ENCODE results near the gene TAOK2. TPM values are rescaled to one million over a fixed set of nuclear protein-coding genes. Genes with fewer than 3 reads are reported as not detected.

TAOK2 gene
- total RNA-seq = 27.4 and 30.8 TPM in 2 replicates

DNA sequence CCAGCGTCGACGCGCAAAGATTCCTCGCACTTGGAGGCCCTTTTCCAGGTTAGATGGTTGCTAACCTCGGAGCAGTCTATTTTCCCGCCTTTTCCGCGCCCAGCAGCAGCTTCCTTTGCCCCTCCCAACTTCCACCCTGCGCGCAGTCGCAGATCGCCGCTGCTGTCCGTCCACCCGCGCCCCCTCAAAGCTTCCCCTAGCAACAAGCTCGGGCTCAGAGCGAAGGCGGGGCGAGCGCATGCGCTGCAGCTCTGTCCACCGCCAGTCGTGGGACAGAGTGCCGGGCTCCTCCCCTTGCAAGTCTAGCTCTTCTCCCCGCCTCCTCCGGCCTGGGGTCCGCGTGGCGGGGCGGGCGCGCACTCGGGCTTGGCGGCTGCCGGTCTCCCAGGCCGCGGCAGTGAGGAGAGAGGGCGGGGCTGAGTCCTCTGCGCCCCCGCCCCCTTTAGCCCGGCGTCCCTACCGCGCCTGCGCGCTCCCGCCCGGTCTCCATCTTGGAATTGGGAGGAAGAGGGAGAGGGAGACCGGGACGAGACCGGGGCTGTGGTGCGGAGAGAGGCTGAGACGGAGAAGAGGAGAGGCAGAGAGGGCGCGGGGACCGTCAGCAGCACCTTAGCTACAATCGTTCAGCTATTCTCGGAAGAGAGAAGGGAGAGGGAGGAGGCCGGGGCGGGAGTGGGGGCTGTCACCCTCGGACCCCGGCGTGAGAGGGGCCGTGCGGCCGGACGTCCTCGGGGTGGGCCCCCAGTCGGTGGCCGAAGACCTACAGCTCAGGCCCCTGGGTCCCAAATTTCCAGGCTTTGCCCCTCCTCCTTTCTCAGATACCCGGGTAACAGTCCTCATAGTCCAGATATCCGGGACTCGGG is at the start of gene TAOK2:
TSS of gene TAOK2 (plus strand) at position 485 of the 863 bp plus-strand sequence. CDS start 3,905 bp downstream, outside the sequence.

DNA sequence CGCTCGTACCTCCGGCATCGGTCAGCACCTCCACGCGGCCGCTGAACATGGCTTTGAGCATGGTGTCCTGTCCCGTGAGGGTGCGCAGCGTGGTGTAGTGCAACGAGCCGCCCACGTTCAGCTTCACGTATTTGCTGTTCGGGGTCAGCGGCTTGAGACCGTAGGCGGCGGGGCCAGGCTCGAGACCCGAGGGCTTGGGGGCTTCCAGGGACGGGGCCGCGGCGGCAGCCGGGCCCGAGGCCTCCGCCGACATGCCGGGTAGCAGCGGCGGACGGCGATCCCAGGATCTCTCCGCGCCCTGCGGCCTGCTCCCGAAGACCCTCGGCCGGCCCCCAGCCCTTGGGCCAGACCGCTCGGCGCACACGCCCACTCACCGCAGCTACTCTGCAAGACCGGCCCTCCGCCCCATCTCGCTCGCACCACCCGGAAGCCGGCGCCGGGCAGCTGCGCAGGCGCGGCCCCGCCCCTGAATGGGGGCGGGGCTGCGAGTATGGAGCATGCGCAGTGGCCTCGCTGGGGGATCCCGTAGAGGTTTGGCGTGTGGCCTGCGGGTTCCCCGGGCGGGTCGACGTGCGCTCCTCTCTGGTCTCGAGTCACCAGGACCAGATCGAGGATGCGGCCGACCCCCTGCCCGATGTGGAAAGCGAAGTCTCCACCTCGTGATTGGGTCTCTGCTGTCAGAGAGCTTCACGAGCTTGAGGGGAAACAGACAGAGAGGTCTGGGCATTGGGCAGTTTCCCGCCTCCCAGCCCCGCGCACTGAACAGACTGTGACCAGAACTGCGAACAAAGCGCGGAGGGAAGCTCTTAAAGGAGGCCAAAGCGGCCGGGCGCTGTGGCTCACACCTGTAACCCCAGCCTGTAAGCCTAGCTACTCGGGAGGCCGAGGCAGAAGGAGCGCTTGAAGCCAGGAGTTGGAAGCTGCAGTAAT is 47.6 kb upstream of the TAOK2 start, which contains the start of gene KCTD13:
TSS of gene KCTD13 (minus strand) at position 446 of the 930 bp plus-strand sequence. CDS start at position 253, 193 bp downstream.

DNA sequence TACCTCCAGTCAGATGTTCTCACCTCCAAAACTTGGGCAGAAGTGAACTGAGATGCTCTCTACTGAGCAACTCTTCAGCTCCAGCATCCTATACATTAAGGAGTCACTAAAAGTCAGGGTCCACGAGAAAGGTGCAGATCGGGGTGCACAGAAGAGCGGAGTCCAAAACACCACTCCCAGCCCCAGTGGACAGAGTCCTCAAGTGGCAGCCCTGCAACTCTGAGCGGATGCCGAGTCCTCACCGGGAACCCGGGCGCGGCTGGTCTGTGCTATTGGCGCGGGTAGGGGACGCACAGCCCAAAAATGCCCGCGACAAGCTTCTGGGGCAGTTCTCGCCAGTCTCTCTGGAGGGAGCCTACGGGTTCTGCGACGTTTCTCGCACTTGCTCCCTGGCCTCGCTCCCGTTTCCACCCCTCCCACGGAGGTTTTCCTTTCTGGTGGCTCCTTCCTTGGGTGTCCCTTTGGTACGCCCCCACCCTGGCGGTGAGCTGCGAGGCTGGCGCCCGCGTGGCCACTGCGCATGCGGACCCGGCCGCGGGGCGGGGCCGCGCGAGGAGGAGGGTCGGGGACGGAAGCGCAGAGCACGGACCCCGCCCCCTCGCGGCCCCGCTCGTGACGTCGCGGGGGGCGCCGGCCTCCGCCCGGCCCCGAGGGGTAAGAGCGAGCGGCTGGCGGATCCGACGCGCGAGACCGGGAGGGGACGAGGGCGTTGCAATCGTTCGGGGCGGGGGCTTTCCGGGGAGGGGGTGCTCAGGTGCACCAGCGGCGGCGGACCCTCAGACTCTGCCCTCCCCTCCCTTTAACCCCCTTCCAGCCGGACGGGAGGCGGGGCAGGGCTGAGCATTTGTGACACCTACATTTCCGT is 12.0 kb upstream of the TAOK2 start, which contains the start of gene TMEM219:
TSS of gene TMEM219 (plus strand) at position 601 of the 865 bp plus-strand sequence. CDS start 1,065 bp downstream, outside the sequence.

GRCh38 chr16:29995324-29995910 is 21.7 kb downstream of the TAOK2 start, which contains the start of gene HIRIP3:
Gene HIRIP3 (minus strand): TSS chr16:29995617. CDS start chr16:29995605, 12 bp downstream.

DNA sequence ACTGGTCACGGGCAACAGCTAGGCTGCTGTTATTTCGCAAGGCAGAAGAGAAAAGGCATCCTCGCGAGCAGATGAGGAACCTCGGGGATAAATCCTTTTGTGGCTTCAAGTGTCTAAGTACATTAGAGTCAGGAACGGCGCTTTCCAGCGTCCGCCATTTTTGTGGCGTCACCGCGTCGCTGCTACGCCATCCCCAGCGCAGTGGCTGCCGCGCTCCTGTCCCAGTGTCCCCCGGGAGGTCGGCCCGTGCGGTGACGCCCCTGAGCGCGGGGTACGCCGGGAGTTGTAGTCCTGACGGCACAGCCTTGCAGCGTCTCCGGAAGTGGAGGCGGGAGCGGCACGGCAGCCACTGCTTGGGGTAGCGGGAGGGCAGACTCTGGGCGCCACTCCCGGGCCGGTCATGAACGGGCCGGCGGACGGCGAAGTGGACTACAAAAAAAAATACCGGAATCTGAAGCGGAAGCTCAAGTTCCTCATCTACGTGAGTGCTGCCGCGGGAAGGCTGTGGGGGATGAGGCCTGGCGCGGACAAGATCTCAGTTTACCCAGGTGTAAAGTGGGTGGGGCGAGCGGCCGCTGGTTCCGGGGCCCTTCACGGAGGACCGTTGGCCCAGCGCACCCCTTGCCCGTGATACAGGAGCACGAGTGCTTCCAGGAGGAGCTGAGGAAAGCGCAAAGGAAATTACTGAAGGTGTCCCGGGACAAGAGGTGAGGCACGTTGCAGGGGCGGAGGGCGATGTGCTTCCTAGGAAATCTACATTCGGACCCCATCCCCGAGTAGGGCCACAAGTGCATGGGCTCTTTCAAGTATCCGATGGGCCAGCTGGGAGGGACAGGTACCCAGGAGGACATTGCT is 22.5 kb downstream of the TAOK2 start, which contains the start of gene INO80E:
TSS of gene INO80E (plus strand) at position 331 of the 855 bp plus-strand sequence. CDS start at position 401, 70 bp downstream.

GRCh38 chr16:30010844-30011713 is 37.4 kb downstream of the TAOK2 start, which contains the start of gene DOC2A:
Gene DOC2A (minus strand): TSS chr16:30011027. CDS start chr16:30010222, 805 bp downstream.

DNA sequence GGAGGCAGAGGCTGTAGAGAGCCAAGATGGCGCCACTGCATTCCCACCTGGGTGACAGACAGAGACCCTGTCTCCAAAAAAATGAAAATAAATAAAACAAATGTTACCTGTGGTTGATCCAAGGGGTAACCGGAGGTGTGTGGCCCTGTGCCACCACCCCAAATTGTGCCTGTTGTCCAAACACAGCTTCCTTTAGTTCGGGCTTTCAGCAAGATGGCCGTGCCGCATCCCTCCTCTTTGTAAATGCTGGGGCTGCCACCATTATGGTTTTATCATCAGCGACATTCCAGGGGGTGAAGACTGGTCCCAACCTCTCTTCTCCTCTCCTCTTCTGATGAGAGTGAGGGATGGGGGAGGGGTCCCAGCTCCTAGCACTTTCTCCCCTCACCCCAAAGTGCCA is 49.2 kb downstream of the TAOK2 start, which contains the start of gene C16orf92:
TSS of gene C16orf92 (plus strand) at position 312 of the 400 bp plus-strand sequence. CDS start 143 bp downstream, outside the sequence.

DNA sequence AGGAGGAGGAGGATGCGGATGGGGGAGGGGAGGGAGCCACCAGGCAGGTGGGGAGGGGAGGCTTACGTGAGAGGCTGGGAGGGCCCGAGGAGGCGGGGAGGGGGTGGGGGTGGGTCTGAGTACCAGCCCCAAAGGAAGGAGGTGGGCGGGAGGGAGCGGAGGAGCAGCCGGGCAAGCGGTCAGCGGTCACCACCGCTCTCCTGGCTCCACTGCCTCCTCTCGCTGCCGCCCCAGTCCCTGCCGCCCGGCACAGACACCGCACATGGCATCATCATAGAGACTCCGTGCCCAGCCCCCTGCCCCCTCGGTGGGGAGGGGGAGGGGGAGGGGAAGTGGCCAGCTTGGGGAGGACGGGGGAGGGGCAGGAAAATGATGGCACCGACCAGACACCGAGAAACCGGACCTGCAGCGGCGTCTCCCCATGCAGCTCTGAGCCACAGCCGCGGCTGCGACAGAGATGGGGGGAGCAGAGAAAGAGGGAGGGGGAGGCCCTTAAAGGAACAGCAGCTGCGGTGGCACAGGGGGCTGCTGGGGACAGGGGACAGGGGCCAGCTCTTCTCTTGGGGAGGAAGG is 57.3 kb downstream of the TAOK2 start, which contains the start of gene TLCD3B:
TSS of gene TLCD3B (minus strand) at position 431 of the 573 bp plus-strand sequence. CDS start 744 bp downstream, outside the sequence.

Other genes with a start within 250 kb of the TAOK2 start
- not detected in 2 replicates for gene C16orf54, start 227.9 kb upstream of the TAOK2 start, total RNA-seq
- not detected in 2 replicates for gene ZG16, start 195.6 kb upstream of the TAOK2 start, total RNA-seq
- 110 and 114 TPM in 2 replicates for gene KIF22, start 183.1 kb upstream of the TAOK2 start, total RNA-seq
- 262 and 274 TPM in 2 replicates for gene MAZ, start 167.3 kb upstream of the TAOK2 start, total RNA-seq
- 0.67 and 0.89 TPM in 2 replicates for gene PRRT2, start 161.7 kb upstream of the TAOK2 start, total RNA-seq
- gene PAGR1, start 157.7 kb upstream of the TAOK2 start, total RNA-seq = 40.0 and 42.4 TPM in 2 replicates
- 311 and 319 TPM in 2 replicates for gene MVP, start 153.4 kb upstream of the TAOK2 start, total RNA-seq
- 80.6 and 87.8 TPM in 2 replicates for gene CDIPT, start 110.6 kb upstream of the TAOK2 start, total RNA-seq
- gene SEZ6L2, start 74.3 kb upstream of the TAOK2 start, total RNA-seq = 1.7 and 3.4 TPM in 2 replicates
- 2.9 and 4.8 TPM in 2 replicates for gene ASPHD1, start 73.4 kb upstream of the TAOK2 start, total RNA-seq
- gene KCTD13, start 47.6 kb upstream of the TAOK2 start, total RNA-seq = 7.2 and 8.6 TPM in 2 replicates
- gene TMEM219, start 11.8 kb upstream of the TAOK2 start, total RNA-seq = 99.9 and 105 TPM in 2 replicates
- 17.3 and 18.7 TPM in 2 replicates for gene HIRIP3, start 21.7 kb downstream of the TAOK2 start, total RNA-seq
- gene INO80E, start 22.4 kb downstream of the TAOK2 start, total RNA-seq = 101 and 119 TPM in 2 replicates
- gene DOC2A, start 37.2 kb downstream of the TAOK2 start, total RNA-seq = 0.30 and 0.34 TPM in 2 replicates
- gene C16orf92, start 49.3 kb downstream of the TAOK2 start, total RNA-seq = not detected in 2 replicates
- 0.15 and 0.34 TPM in 2 replicates for gene TLCD3B, start 57.4 kb downstream of the TAOK2 start, total RNA-seq
- gene ALDOA, start 91.9 kb downstream of the TAOK2 start, total RNA-seq = 1,260 and 1,271 TPM in 2 replicates
- 123 and 132 TPM in 2 replicates for gene PPP4C, start 102.1 kb downstream of the TAOK2 start, total RNA-seq
- under 0.01 and 0.15 TPM in 2 replicates for gene TBX6, start 118.1 kb downstream of the TAOK2 start, total RNA-seq
- gene YPEL3, start 122.3 kb downstream of the TAOK2 start, total RNA-seq = 25.9 and 28.7 TPM in 2 replicates
- gene GDPD3, start 139.7 kb downstream of the TAOK2 start, total RNA-seq = 0.17 and 0.74 TPM in 2 replicates
- gene MAPK3, start 149.4 kb downstream of the TAOK2 start, total RNA-seq = 67.2 and 82.8 TPM in 2 replicates
- 7.4 and 7.7 TPM in 2 replicates for gene CORO1A, start 209.7 kb downstream of the TAOK2 start, total RNA-seq
- 442 and 580 TPM in 2 replicates for gene BOLA2B, start 219.8 kb downstream of the TAOK2 start, total RNA-seq
- 32.0 and 42.2 TPM in 2 replicates for gene SLX1A, start 220.0 kb downstream of the TAOK2 start, total RNA-seq
- gene SULT1A3, start 225.4 kb downstream of the TAOK2 start, total RNA-seq = 1.2 and 1.8 TPM in 2 replicates